Measurements from ENCODE around the gene PHACTR3.

DNA sequence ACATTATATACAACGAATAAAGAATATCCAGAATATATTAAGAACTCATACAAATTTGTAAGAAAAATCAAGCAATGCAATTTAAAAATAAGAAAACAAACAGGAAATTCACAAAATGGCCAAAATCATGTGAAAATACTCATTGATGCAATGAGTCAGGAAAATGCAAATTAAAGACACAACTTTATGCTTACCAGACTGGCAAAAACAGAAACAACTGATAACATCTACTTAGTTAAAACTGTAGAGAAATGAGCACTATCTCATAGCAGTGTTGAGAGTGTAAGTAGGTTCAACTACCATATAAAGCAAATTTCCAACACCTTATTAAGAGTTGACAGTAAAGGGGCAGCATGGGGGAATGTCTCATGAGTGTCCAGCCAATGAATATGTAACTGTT is 266.8 kb downstream of the PHACTR3 start:
- TF ChIP-seq, protein P1, sequence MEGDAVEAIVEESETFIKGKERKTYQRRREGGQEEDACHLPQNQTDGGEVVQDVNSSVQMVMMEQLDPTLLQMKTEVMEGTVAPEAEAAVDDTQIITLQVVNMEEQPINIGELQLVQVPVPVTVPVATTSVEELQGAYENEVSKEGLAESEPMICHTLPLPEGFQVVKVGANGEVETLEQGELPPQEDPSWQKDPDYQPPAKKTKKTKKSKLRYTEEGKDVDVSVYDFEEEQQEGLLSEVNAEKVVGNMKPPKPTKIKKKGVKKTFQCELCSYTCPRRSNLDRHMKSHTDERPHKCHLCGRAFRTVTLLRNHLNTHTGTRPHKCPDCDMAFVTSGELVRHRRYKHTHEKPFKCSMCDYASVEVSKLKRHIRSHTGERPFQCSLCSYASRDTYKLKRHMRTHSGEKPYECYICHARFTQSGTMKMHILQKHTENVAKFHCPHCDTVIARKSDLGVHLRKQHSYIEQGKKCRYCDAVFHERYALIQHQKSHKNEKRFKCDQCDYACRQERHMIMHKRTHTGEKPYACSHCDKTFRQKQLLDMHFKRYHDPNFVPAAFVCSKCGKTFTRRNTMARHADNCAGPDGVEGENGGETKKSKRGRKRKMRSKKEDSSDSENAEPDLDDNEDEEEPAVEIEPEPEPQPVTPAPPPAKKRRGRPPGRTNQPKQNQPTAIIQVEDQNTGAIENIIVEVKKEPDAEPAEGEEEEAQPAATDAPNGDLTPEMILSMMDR (IDR thresholded peaks at IDR 0.05): no peak
- no peak for TF ChIP-seq POLR2A (IDR thresholded peaks at IDR 0.05)

All from right lobe of liver (tissue), 4 donors.